Lower leg skin (tissue), 4 donors: ENCODE measurements around the gene CCDC40. TPM values are rescaled to one million over a fixed set of nuclear protein-coding genes. Genes with fewer than 3 reads are reported as not detected.

Experiments
- microRNA counts, 2 donors: library from miRNA; unstranded; fragments of <30 nt; microRNA quantifications; one replicate each; lab custom pipeline; 2016
- microRNA-seq, 2 donors: library from miRNA; unstranded; fragments of <30 nt; microRNA quantifications; one replicate each; pipeline ENCODE4, GENCODE V29; 2016; ENCODE audit warnings: borderline replicate concordance in 2 of 2, borderline number of aligned reads in 1 of 2
- total RNA-seq, 4 donors: library from RNA; depleted of rRNA; stranded (reverse); fragments of >200 nt; gene quantifications; one replicate each; pipeline ENCODE4 v1.1.0, GENCODE V29; 2016

CCDC40 gene
- total RNA-seq, 4 donors from 2014 or later = 1.2 to 5.8 (median 2.1) TPM

MicroRNAs encoded within 50 kb of the gene (microRNA counts, 767-probe panel; counts per million panel counts)
- microRNA hsa-miR-1268b (lab: Ali Mortazavi, UCI) = 0 to 358 counts per million in 2 donors

Small RNA genes within 50 kb of the gene (microRNA-seq; reads per million reads assigned to microRNA genes)
- gene MIR1268B = 0 reads per million in 2 donors

Other genes starting within 250 kb of the CCDC40 start
- 1 to 10 TPM; 1.9 to 4.7 (median 4.2) TPM for gene CBX8, start 239.6 kb upstream of the CCDC40 start, total RNA-seq
- gene CBX4, start 197.2 kb upstream of the CCDC40 start, total RNA-seq = 10 to 100 TPM; 30.2 to 35.6 (median 32.2) TPM
- 10 to 100 TPM in 3 of 4 donors, 1 to 10 TPM in 1; 9.1 to 28.0 (median 22.3) TPM for gene TBC1D16, start 770 bp upstream of the CCDC40 start, total RNA-seq
- 10 to 100 TPM; 48.1 to 71.7 (median 67.8) TPM for gene GAA, start 64.9 kb downstream of the CCDC40 start, total RNA-seq
- 10 to 100 TPM; 70.3 to 87.2 (median 75.3) TPM for gene EIF4A3, start 110.5 kb downstream of the CCDC40 start, total RNA-seq
- 10 to 100 TPM; 52.3 to 73.2 (median 57.5) TPM for gene CARD14, start 133.4 kb downstream of the CCDC40 start, total RNA-seq
- 10 to 100 TPM; 19.4 to 47.3 (median 37.0) TPM for gene SGSH, start 183.7 kb downstream of the CCDC40 start, total RNA-seq
- gene SLC26A11, start 183.8 kb downstream of the CCDC40 start, total RNA-seq = 10 to 100 TPM; 20.1 to 28.1 (median 22.3) TPM
- 100 to 1,000 TPM in 1 of 4 donors, 10 to 100 TPM in 3; 48.4 to 103 (median 59.8) TPM for gene RNF213, start 224.2 kb downstream of the CCDC40 start, total RNA-seq